Right renal pelvis (tissue), 4 donors: ENCODE measurements around the gene SLC25A13. TPM values are rescaled to one million over a fixed set of nuclear protein-coding genes. Genes with fewer than 3 reads are reported as not detected.
A peak's percentile ranks its signal among the peaks of the same experiment; 100 is the strongest.

Experiments used
- DNase-seq, 4 donors: peaks; one replicate each; pipeline ENCODE4 v3.0.0-alpha.2; 2013; ENCODE audit warnings: low read depth in 4 of 4, low spot score in 3 of 4, missing footprints in 1 of 4
- polyA plus RNA-seq, 4 donors: library from polyadenylated mRNA; unstranded; fragments of 120-200 nt; gene quantifications; one replicate each; pipeline ENCODE4 v1.2.1, GENCODE V29; 2013; ENCODE audit not compliant: insufficient read length in 4 of 4

Gene SLC25A13
- polyA plus RNA-seq, 4 donors, result 40.8 to 44.6 (median 41.3) TPM

- DNase-seq, result no peak
Observed at GRCh38 chr7:96248405-96248804, 73.5 kb downstream of the SLC25A13 start.

- no peak for DNase-seq
Observed at GRCh38 chr7:96246919-96247318, 75.0 kb downstream of the SLC25A13 start.

GRCh38 chr7:96244992-96245292 is 77.0 kb downstream of the SLC25A13 start:
- DNase-seq, result no peak

GRCh38 chr7:96244244-96244991 is 77.5 kb downstream of the SLC25A13 start:
- DNase-seq, result no peak

GRCh38 chr7:96243241-96243640 is 78.7 kb downstream of the SLC25A13 start:
- DNase-seq, result no peak

- DNase-seq, result no peak
Observed at GRCh38 chr7:96241855-96242254, 80.0 kb downstream of the SLC25A13 start.

- no peak for DNase-seq
Observed at GRCh38 chr7:96238976-96239766, 82.7 kb downstream of the SLC25A13 start.

- DNase-seq, result no peak
Observed at GRCh38 chr7:96238474-96238873, 83.4 kb downstream of the SLC25A13 start.

- DNase-seq, result no peak
Observed at GRCh38 chr7:96237040-96237439, 84.9 kb downstream of the SLC25A13 start.

- peak; percentile 13 to 38 (median 34) for DNase-seq
Observed at GRCh38 chr7:96236198-96237039, 85.5 kb downstream of the SLC25A13 start.

- no peak for DNase-seq
Observed at GRCh38 chr7:96235281-96235680, 86.6 kb downstream of the SLC25A13 start.

GRCh38 chr7:96233528-96234154 is 88.3 kb downstream of the SLC25A13 start:
- no peak for DNase-seq

- no peak for DNase-seq
Observed at GRCh38 chr7:96233084-96233483, 88.8 kb downstream of the SLC25A13 start.

- no peak for DNase-seq
Observed at GRCh38 chr7:96228760-96229159, 93.1 kb downstream of the SLC25A13 start.

- DNase-seq, result no peak
Observed at GRCh38 chr7:96225251-96225650, 96.6 kb downstream of the SLC25A13 start.

GRCh38 chr7:96224685-96225084 is 97.2 kb downstream of the SLC25A13 start:
- DNase-seq, result no peak

GRCh38 chr7:96224073-96224472 is 97.8 kb downstream of the SLC25A13 start:
- DNase-seq, result no peak

- DNase-seq, result no peak
Observed at GRCh38 chr7:96221888-96222287, 100.0 kb downstream of the SLC25A13 start.

- no peak for DNase-seq
Observed at GRCh38 chr7:96219378-96220130, 102.3 kb downstream of the SLC25A13 start.

- DNase-seq, result no peak
Observed at GRCh38 chr7:96218664-96219243, 103.1 kb downstream of the SLC25A13 start.
